HG03103 (cell line): ENCODE results near the gene ALCAM.

Source experiments
- ATAC-seq: cut with Tn5 transposase; IDR thresholded peaks from one replicate; pipeline ENCODE4 v1.9.1; 2021; ENCODE audit warnings: low read depth; ENCODE audit not compliant: unreplicated experiment

ALCAM gene

GRCh38 chr3:105355408-105356061, 11.2 kb upstream of the ALCAM start:
- ATAC-seq: no peak

- no peak for ATAC-seq
These were observed 10.3 kb upstream of the ALCAM start for GRCh38 chr3:105356396-105356795.

GRCh38 chr3:105356988-105357387, 9.7 kb upstream of the ALCAM start:
- ATAC-seq: no peak

- no peak for ATAC-seq
These were observed 7.5 kb upstream of the ALCAM start for GRCh38 chr3:105359098-105359762.

- no peak for ATAC-seq
These were observed 6.7 kb upstream of the ALCAM start for GRCh38 chr3:105360003-105360402.

GRCh38 chr3:105362021-105362665, 4.6 kb upstream of the ALCAM start:
- no peak for ATAC-seq

GRCh38 chr3:105364128-105364527, 2.6 kb upstream of the ALCAM start:
- ATAC-seq: no peak

GRCh38 chr3:105365081-105365390, 1.7 kb upstream of the ALCAM start:
- no peak for ATAC-seq

GRCh38 chr3:105365391-105366325, 1.1 kb upstream of the ALCAM start:
- ATAC-seq: no peak

GRCh38 chr3:105367063-105367405, 325 bp downstream of the ALCAM start:
- no peak for ATAC-seq

- ATAC-seq: peak; percentile 22
These were observed 901 bp downstream of the ALCAM start for GRCh38 chr3:105367406-105368213.

GRCh38 chr3:105368566-105369499, 2.1 kb downstream of the ALCAM start:
- ATAC-seq: peak; percentile 27

- ATAC-seq: peak; percentile 7
These were observed 3.0 kb downstream of the ALCAM start for GRCh38 chr3:105369500-105370371.

GRCh38 chr3:105373383-105373782, 6.7 kb downstream of the ALCAM start:
- ATAC-seq: no peak

GRCh38 chr3:105375750-105376511, 9.2 kb downstream of the ALCAM start:
- ATAC-seq: no peak

- no peak for ATAC-seq
These were observed 11.0 kb downstream of the ALCAM start for GRCh38 chr3:105377716-105378115.

GRCh38 chr3:105385179-105385578, 18.5 kb downstream of the ALCAM start:
- no peak for ATAC-seq
